Measurements from ENCODE around the gene HMGCS1.

HMGCS1 gene

GRCh38 chr5:43300112-43300511 is 13.1 kb downstream of the HMGCS1 start:
- no peak overlapping the region for H3K4me3 ChIP-seq (ENCODE audit: extremely low read depth, insufficient read depth, low read length, poor library complexity, severe bottlenecking)
- peaks cover 85% of the 10 kb centered on the region for H3K36me3 ChIP-seq (ENCODE audit: control insufficient read depth, insufficient read depth, low read length)
- H3K27ac ChIP-seq (ENCODE audit: low read depth, low read length, severe bottlenecking): no peak overlapping the region
- no CpG with 5 or more reads among the region's 1 CpG for WGBS, 2 experiments (ENCODE audit: insufficient coverage in 2 of 2)
- peaks cover 23% of the 10 kb centered on the region for H3K4me1 ChIP-seq (ENCODE audit: control insufficient read depth, insufficient read depth, low read length, poor library complexity, severe bottlenecking)
- H3K9me3 ChIP-seq (ENCODE audit: control insufficient read depth, low read length): no peaks in the 10 kb centered on the region

- H3K36me3 ChIP-seq (ENCODE audit: control insufficient read depth, insufficient read depth, low read length): peaks cover 86% of the 10 kb centered on the region
- 97 to 98% methylated on average over 5 of the region's 5 CpGs for WGBS, 2 experiments (ENCODE audit: insufficient coverage in 2 of 2)
- H3K4me3 ChIP-seq (ENCODE audit: extremely low read depth, insufficient read depth, low read length, poor library complexity, severe bottlenecking): no peak overlapping the region
- H3K4me1 ChIP-seq (ENCODE audit: control insufficient read depth, insufficient read depth, low read length, poor library complexity, severe bottlenecking): peaks cover 12% of the 10 kb centered on the region
- no peak overlapping the region for H3K27ac ChIP-seq (ENCODE audit: low read depth, low read length, severe bottlenecking)
- H3K9me3 ChIP-seq (ENCODE audit: control insufficient read depth, low read length): no peaks in the 10 kb centered on the region
Observed at GRCh38 chr5:43298443-43298842, 14.8 kb downstream of the HMGCS1 start.

GRCh38 chr5:43296835-43297234 is 16.4 kb downstream of the HMGCS1 start:
- H3K4me3 ChIP-seq (ENCODE audit: extremely low read depth, insufficient read depth, low read length, poor library complexity, severe bottlenecking): no peak overlapping the region
- no peaks in the 10 kb centered on the region for H3K4me1 ChIP-seq (ENCODE audit: control insufficient read depth, insufficient read depth, low read length, poor library complexity, severe bottlenecking)
- no peaks in the 10 kb centered on the region for H3K9me3 ChIP-seq (ENCODE audit: control insufficient read depth, low read length)
- no peak overlapping the region for H3K27ac ChIP-seq (ENCODE audit: low read depth, low read length, severe bottlenecking)
- H3K36me3 ChIP-seq (ENCODE audit: control insufficient read depth, insufficient read depth, low read length): peaks cover 88% of the 10 kb centered on the region
- WGBS, 2 experiments (ENCODE audit: insufficient coverage in 2 of 2): no CpG with 5 or more reads among the region's 2 CpGs

GRCh38 chr5:43295202-43295601 is 18.0 kb downstream of the HMGCS1 start:
- 84 to 100% methylated on average over 2 of the region's 2 CpGs for WGBS, 2 experiments (ENCODE audit: insufficient coverage in 2 of 2)
- H3K4me3 ChIP-seq (ENCODE audit: extremely low read depth, insufficient read depth, low read length, poor library complexity, severe bottlenecking): no peak overlapping the region
- peaks cover 87% of the 10 kb centered on the region for H3K36me3 ChIP-seq (ENCODE audit: control insufficient read depth, insufficient read depth, low read length)
- no peaks in the 10 kb centered on the region for H3K4me1 ChIP-seq (ENCODE audit: control insufficient read depth, insufficient read depth, low read length, poor library complexity, severe bottlenecking)
- H3K27ac ChIP-seq (ENCODE audit: low read depth, low read length, severe bottlenecking): no peak overlapping the region
- H3K9me3 ChIP-seq (ENCODE audit: control insufficient read depth, low read length): no peaks in the 10 kb centered on the region

- H3K9me3 ChIP-seq (ENCODE audit: control insufficient read depth, low read length): no peaks in the 10 kb centered on the region
Observed at GRCh38 chr5:43294226-43294625, 19.0 kb downstream of the HMGCS1 start.

GRCh38 chr5:43290726-43291125 is 22.5 kb downstream of the HMGCS1 start:
- H3K9me3 ChIP-seq (ENCODE audit: control insufficient read depth, low read length): no peaks in the 10 kb centered on the region
- H3K4me3 ChIP-seq (ENCODE audit: extremely low read depth, insufficient read depth, low read length, poor library complexity, severe bottlenecking): no peak overlapping the region
- no peak overlapping the region for H3K27ac ChIP-seq (ENCODE audit: low read depth, low read length, severe bottlenecking)
- peaks cover 89% of the 10 kb centered on the region for H3K36me3 ChIP-seq (ENCODE audit: control insufficient read depth, insufficient read depth, low read length)
- 93 to 100% methylated on average over 1 to 2 of the region's 2 CpGs for WGBS, 2 experiments (ENCODE audit: insufficient coverage in 2 of 2)
- H3K4me1 ChIP-seq (ENCODE audit: control insufficient read depth, insufficient read depth, low read length, poor library complexity, severe bottlenecking): no peaks in the 10 kb centered on the region

More at GRCh38 chr5:43294226-43294625, 19.0 kb downstream of the HMGCS1 start:
- Histone ChIP-seq H3K4me3 (ENCODE audit: extremely low read depth, insufficient read depth, low read length, poor library complexity, severe bottlenecking) (no peak overlapping the region), H3K36me3 (ENCODE audit: control insufficient read depth, insufficient read depth, low read length) (peaks cover 88% of the 10 kb centered on the region), H3K4me1 (ENCODE audit: control insufficient read depth, insufficient read depth, low read length, poor library complexity, severe bottlenecking) (no peaks in the 10 kb centered on the region), H3K27ac (ENCODE audit: low read depth, low read length, severe bottlenecking) (no peak overlapping the region)

- Histone ChIP-seq H3K4me1 (ENCODE audit: control insufficient read depth, insufficient read depth, low read length, poor library complexity, severe bottlenecking) (no peaks in the 10 kb centered on the region), H3K27ac (ENCODE audit: low read depth, low read length, severe bottlenecking) (peak overlapping the region; percentile 38), H3K36me3 (ENCODE audit: control insufficient read depth, insufficient read depth, low read length) (peaks cover 69% of the 10 kb centered on the region), H3K9me3 (ENCODE audit: control insufficient read depth, low read length) (no peaks in the 10 kb centered on the region), H3K4me3 (ENCODE audit: extremely low read depth, insufficient read depth, low read length, poor library complexity, severe bottlenecking) (no peak overlapping the region)
- no CpG with 5 or more reads among the region's 1 CpG for WGBS, 2 experiments (ENCODE audit: insufficient coverage in 2 of 2)
Observed at GRCh38 chr5:43288269-43288831, 24.9 kb downstream of the HMGCS1 start.

- Histone ChIP-seq H3K27ac (ENCODE audit: low read depth, low read length, severe bottlenecking) (no peak overlapping the region), H3K4me3 (ENCODE audit: extremely low read depth, insufficient read depth, low read length, poor library complexity, severe bottlenecking) (no peak overlapping the region), H3K9me3 (ENCODE audit: control insufficient read depth, low read length) (no peaks in the 10 kb centered on the region), H3K4me1 (ENCODE audit: control insufficient read depth, insufficient read depth, low read length, poor library complexity, severe bottlenecking) (no peaks in the 10 kb centered on the region), H3K36me3 (ENCODE audit: control insufficient read depth, insufficient read depth, low read length) (peaks cover 61% of the 10 kb centered on the region)
- 95 to 100% methylated on average over 2 to 3 of the region's 4 CpGs for WGBS, 2 experiments (ENCODE audit: insufficient coverage in 2 of 2)
Observed at GRCh38 chr5:43287493-43287892, 25.7 kb downstream of the HMGCS1 start.

GRCh38 chr5:43286623-43287022 is 26.6 kb downstream of the HMGCS1 start:
- Histone ChIP-seq H3K9me3 (ENCODE audit: control insufficient read depth, low read length) (no peaks in the 10 kb centered on the region), H3K27ac (ENCODE audit: low read depth, low read length, severe bottlenecking) (peak overlapping the region; percentile 49), H3K36me3 (ENCODE audit: control insufficient read depth, insufficient read depth, low read length) (peaks cover 53% of the 10 kb centered on the region), H3K4me3 (ENCODE audit: extremely low read depth, insufficient read depth, low read length, poor library complexity, severe bottlenecking) (no peak overlapping the region), H3K4me1 (ENCODE audit: control insufficient read depth, insufficient read depth, low read length, poor library complexity, severe bottlenecking) (no peaks in the 10 kb centered on the region)

GRCh38 chr5:43281840-43282658 is 31.2 kb downstream of the HMGCS1 start:
- Histone ChIP-seq H3K4me3 (ENCODE audit: extremely low read depth, insufficient read depth, low read length, poor library complexity, severe bottlenecking) (no peak overlapping the region), H3K4me1 (ENCODE audit: control insufficient read depth, insufficient read depth, low read length, poor library complexity, severe bottlenecking) (no peaks in the 10 kb centered on the region), H3K27ac (ENCODE audit: low read depth, low read length, severe bottlenecking) (no peak overlapping the region), H3K9me3 (ENCODE audit: control insufficient read depth, low read length) (no peaks in the 10 kb centered on the region), H3K36me3 (ENCODE audit: control insufficient read depth, insufficient read depth, low read length) (peaks cover 10% of the 10 kb centered on the region)
- WGBS, 2 experiments (ENCODE audit: insufficient coverage in 2 of 2): 84 to 88% methylated on average over 4 to 5 of the region's 7 CpGs

GRCh38 chr5:43279548-43280274 is 33.5 kb downstream of the HMGCS1 start:
- H3K4me1 ChIP-seq (ENCODE audit: control insufficient read depth, insufficient read depth, low read length, poor library complexity, severe bottlenecking): no peaks in the 10 kb centered on the region
- H3K27ac ChIP-seq (ENCODE audit: low read depth, low read length, severe bottlenecking): no peak overlapping the region
- WGBS, 2 experiments (ENCODE audit: insufficient coverage in 2 of 2): 92 to 93% methylated on average over 11 of the region's 12 CpGs
- no peaks in the 10 kb centered on the region for H3K36me3 ChIP-seq (ENCODE audit: control insufficient read depth, insufficient read depth, low read length)
- H3K9me3 ChIP-seq (ENCODE audit: control insufficient read depth, low read length): no peaks in the 10 kb centered on the region
- H3K4me3 ChIP-seq (ENCODE audit: extremely low read depth, insufficient read depth, low read length, poor library complexity, severe bottlenecking): no peak overlapping the region

Measured in mesodermal cell (in vitro differentiated cells).